ENCODE measurements around the gene LCN9. TPM values are rescaled to one million over a fixed set of nuclear protein-coding genes. Genes with fewer than 3 reads are reported as not detected.

The LCN9 gene
- total and polyA plus RNA-seq, 2 of the 4 experiments (the other 2 are of a cell fraction) = not detected

DNA sequence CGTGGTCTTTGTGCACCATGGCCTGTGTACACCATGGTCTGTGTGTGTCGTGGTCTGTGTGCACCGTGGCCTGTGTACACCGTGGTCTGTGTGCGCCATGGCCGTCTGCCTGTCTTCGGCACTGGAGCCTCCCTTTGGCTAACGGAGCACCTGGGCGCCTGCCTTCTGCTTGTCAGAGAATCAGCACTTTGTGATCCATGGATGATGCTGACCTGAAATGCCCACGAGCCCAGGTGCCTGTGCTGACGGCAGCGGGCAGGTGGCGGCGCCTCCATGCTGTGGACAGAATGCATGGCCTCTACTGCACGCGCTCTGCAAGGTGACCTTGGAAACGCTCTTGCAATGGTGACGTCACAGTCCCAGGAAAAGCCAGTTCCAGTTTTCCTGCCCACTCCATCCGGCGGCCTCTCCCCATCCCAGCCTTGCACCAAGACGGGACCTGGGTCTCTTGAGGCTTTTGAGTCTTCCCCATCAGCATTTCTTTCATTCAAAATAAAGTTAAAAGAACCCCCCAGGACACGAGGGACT is 14.6 kb downstream of the LCN9 start:
- ChIA-PET POLR2A (ENCODE audit: unreplicated experiment) (no interaction called here), CTCF (no interaction called here)
- Histone ChIP-seq H3K14ac (replicated peaks; ENCODE audit: low read depth, low read length) (no peak overlapping the region), H4K5ac (ENCODE audit: low read depth, low read length) (no peak overlapping the region), H3K27ac (ENCODE audit: insufficient read depth, low read length) (no peak overlapping the region), H2BK120ac (ENCODE audit: low read depth, low read length) (no peak overlapping the region), H3K36me3 (ENCODE audit: control insufficient read depth, insufficient read depth, low read length) (no peaks in the 10 kb centered on the region), H2BK20ac (ENCODE audit: low read depth, low read length) (no peak overlapping the region), H3K4me3 (ENCODE audit: insufficient read depth, low read depth, low read length) (no peak overlapping the region), H3K4me2 (ENCODE audit: low read depth, low read length) (no peak overlapping the region), H3K18ac (ENCODE audit: low read depth, low read length) (no peak overlapping the region), H4K20me1 (ENCODE audit: insufficient read depth, low read length) (no peaks in the 10 kb centered on the region), H3K56ac (ENCODE audit: extremely low read depth, insufficient read depth, low read length) (no peak overlapping the region), H2BK15ac (ENCODE audit: low read depth, low read length) (no peak overlapping the region), H3K4ac (ENCODE audit: low read depth, low read length) (no peak overlapping the region), H2BK5ac (ENCODE audit: low read depth, low read length, poor library complexity, severe bottlenecking) (no peak overlapping the region), H4K91ac (ENCODE audit: insufficient read depth, low read depth, low read length) (no peak overlapping the region), H3K9me3 (ENCODE audit: control insufficient read depth, insufficient read depth, low read length) (no peaks in the 10 kb centered on the region), H3K27me3 (ENCODE audit: control insufficient read depth, insufficient read depth, low read length) (no peaks in the 10 kb centered on the region; the same call in 1 of the 2 replicates), H3K79me1 (ENCODE audit: low read depth in 1 of 2, low read length in 2 of 2) (no peaks in the 10 kb centered on the region), H3K4me1 (ENCODE audit: control insufficient read depth, insufficient read depth, low read length) (no peaks in the 10 kb centered on the region), H2AFZ (replicated peaks; ENCODE audit: low read length, poor library complexity) (no peak overlapping the region), H3K23ac (ENCODE audit: low read depth, low read length) (no peak overlapping the region), H2AK5ac (ENCODE audit: low read depth, low read length) (no peak overlapping the region), H2AK9ac (replicated peaks; ENCODE audit: low read depth, low read length, poor library complexity) (no peak overlapping the region), H4K8ac (ENCODE audit: low read depth in 2 of 2, low read length in 2 of 2) (no peak overlapping the region), H3K9me1 (ENCODE audit: insufficient read depth, low read length) (no peaks in the 10 kb centered on the region), H3K9ac (ENCODE audit: low read depth, low read length) (no peak overlapping the region)
- BruUV-seq (replicated peaks) = no TSS peak
- TF ChIP-seq BHLHE40 (IDR thresholded peaks at IDR 0.05; ENCODE audit: low read depth, low read length) = no peak
- 73% methylated on average over 14 of the region's 22 CpGs; no CpG with 5 or more reads in 1 of the 2 experiments for WGBS, 2 experiments (ENCODE audit: extremely low coverage in 2 of 2, insufficient read length in 1 of 2)
- dilution Hi-C loops (cut with HindIII; ENCODE audit: low sequenced_read_pairs, unreplicated experiment) (no loop called here), intact Hi-C loops (cut with micrococcal nuclease) (no loop called here), in situ Hi-C loops (cut with MboI; ENCODE audit: low sequenced_read_pairs) (no loop called here)
- ATAC-seq (ENCODE audit: low read depth) = no peak
- DNase-seq = no peak
